Central memory CD4-positive, alpha-beta T cell (primary cell): Measurements from ENCODE around the gene CHST13.

Experiments
- DNase-seq: peaks from one replicate; pipeline ENCODE4 v3.0.0; 2022

The CHST13 gene

DNA sequence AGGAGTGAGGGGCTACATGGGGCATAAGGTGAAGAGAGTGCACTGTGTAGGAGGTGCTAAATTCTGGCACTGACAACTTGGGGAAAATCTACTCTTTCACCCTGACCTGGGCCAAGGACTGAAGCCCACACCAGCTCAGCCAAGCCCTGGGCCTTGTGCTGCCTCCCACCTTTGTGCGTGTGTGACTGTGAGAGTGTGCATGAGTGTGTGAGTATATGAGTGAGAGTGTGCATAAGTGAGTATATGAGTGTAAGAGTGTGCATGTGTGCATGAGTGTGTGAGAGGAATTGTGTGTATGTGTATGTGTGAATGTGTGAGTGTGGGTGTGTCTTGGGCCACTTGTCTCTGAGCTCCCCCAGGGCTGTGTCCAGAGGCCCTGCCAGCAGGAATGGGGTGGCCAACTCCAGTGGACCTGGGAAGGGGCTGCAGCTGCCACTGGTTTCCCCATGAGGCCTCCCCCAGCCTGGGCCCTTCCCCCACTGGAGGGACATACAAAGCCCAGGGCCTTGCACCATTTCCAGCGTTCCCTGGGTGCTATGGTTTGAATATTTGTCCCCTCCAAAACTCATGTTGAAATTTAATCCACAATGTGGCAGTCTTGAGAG lies 19.6 kb downstream of the CHST13 start:
- no peak for DNase-seq

GRCh38 chr3:126544596-126545281 lies 20.8 kb downstream of the CHST13 start:
- DNase-seq: no peak

DNA sequence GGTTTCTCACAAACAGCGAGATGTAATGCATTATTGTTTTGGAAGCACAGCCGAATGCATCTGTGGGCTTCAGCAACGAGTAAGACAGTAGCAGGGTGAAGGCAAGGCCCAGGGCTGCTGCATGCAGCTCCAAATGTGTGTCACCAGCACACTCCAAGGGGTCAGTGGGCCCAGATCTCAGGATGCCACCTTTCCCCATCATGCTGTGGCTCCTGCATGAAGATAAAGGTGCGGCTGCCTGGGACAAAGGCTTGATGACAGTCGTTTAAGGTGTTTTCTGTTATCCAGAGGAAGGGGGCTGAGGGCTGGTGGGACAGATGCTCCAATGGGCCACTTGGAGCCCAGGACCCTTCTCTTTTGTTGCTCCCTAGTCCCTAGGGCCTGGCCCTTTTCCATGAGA lies 21.6 kb downstream of the CHST13 start:
- no peak for DNase-seq

DNA sequence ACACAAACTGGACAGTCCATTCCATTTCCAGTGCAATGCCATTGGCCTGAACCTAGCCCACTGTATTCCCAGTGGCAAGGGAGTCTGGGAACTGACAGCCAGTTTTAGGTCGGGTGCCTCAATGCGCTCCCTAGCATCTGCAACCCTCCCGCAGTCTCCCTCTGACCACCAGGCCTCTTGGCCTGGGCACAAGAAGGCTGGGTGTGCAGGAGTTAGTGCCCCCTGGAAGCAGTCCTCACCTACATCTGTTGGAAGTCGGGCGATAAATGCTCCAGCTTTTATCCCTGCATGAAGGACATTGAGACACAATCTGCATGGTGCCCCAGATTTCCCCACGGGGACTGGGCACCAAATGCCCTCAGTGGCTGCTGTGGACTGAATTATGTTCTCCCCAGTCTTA lies 22.1 kb downstream of the CHST13 start:
- no peak for DNase-seq

- DNase-seq: no peak
Observed at GRCh38 chr3:126546549-126547239, 22.7 kb downstream of the CHST13 start.

DNA sequence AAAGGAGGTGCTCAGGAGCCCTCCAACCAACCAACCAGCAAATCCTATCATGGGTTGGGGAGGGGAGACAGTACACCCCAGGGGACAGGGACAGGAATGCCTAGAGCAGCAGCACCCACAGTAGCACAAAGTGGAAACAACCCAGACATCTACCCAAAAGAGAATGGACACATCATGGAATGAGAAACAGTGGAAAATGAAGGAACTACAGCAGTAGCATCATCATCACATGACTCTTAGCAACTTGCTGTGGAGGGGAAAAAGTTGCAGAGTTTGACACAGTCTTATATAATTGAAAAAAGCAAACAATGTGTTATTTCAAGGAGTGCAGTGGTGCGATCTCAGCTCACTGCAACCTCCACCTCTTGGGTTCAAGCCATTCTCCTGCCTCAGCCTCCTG lies 23.8 kb downstream of the CHST13 start:
- DNase-seq: no peak

- no peak for DNase-seq
Observed at GRCh38 chr3:126548556-126549466, 24.9 kb downstream of the CHST13 start.

DNA sequence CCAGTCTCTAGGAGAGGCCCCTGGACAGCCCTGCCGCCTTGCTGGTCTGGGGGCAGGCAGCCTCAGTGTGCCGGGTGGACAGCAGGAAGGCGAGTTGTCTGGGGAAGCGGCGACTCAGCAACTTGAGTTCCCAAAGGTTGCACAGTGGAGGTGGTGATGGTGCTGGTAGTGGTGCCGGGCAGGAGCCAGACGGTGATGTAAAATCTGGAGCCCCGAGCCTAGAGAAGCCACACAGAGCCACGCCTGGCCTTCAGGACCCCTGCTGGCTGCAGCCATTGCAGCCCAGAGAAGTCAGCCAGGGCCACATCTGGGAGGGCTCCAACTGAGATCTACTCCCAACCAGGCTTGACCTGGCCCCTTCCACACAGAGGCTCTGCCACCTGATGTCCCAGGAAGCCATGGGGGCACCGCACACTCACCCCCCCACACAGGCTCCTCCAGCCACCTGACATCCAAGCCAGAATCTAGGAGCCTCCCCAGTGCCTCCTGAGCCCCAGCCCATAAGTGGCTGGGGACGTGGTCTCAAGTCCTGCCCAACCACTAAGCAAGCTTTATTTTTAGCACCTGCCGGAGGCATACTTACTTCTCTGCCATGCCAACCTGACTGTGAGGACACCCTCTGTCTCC lies 26.0 kb downstream of the CHST13 start:
- DNase-seq: no peak

GRCh38 chr3:126550488-126551051 lies 26.6 kb downstream of the CHST13 start:
- DNase-seq: no peak

DNA sequence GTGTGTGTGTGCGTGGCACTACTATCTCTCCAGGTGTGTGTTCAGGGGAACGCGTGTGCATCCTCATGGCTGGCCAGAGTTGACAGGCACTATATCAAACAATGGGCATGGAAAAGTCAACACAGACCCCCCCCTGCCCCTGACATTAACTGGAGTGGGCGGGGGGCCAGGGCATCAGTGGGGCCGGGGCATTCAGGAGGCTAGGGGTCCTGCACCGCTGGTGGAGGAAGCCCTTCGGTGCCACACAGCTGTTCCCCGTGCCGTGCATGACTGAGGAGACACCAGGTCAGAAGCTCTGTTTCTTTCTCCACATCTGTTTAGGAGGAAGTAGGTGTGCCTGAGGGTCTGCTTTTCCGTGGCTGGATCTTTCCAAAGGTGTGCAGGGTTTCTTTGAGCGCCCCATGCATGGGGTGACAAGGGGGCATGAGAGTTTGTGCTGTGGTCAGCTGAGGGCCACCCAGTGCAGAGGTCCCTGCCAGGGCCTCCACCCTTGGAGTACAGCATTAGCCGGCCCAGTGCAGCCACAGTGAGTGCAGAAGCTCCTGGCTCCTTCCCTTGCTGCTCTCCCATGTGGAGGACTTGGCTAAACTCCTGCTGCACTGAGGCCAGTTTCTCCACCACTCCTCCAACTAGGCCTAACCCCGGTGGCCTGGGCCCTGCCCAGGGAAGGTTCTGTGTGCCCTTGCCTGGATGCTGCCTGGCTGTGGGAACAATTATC lies 27.3 kb downstream of the CHST13 start:
- DNase-seq: no peak

DNA sequence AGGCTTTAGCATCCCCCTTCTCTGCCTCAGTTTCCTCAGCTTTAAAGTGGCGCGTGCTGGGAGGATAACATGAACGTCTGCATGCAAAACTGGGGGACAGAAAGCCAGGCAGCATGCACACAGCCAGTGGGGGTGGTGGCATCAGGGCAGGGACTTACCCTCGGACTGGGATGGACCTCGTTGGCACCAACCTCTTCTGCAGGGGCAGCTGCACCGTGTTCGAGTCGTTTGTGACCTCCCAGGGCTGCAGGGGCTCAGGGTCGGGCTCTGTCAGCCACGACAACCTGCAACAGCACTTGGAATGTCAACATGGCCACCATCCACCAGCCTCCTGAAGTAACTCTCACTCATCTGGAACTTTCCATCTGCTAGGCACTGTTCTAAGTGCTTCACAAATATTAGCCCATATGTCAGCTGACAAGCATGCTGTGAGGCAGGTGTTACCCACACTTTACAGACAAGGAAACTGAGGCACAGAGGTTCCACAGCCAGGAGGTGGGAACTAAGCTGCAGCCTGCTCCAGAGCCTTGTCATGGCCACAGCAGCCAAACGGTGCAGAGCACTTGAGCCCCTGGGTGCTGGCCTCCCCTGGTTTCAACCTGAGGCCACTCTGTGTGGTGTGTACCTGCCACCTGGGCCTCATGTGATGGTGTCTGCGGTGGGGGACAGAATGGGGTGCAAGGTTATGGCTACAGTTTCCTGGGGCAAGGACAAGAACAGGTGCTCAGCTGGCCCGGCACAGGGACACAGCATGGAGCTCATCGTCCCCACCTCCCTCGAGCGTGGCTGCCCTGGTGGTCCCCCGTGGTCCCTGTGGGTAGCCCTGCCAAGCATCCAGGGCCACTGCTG lies 28.1 kb downstream of the CHST13 start:
- DNase-seq: no peak

GRCh38 chr3:126552688-126553283 lies 28.8 kb downstream of the CHST13 start:
- DNase-seq: no peak

- no peak for DNase-seq
Observed at GRCh38 chr3:126553284-126554084, 29.5 kb downstream of the CHST13 start.

GRCh38 chr3:126554560-126555525 lies 30.9 kb downstream of the CHST13 start:
- DNase-seq: no peak

DNA sequence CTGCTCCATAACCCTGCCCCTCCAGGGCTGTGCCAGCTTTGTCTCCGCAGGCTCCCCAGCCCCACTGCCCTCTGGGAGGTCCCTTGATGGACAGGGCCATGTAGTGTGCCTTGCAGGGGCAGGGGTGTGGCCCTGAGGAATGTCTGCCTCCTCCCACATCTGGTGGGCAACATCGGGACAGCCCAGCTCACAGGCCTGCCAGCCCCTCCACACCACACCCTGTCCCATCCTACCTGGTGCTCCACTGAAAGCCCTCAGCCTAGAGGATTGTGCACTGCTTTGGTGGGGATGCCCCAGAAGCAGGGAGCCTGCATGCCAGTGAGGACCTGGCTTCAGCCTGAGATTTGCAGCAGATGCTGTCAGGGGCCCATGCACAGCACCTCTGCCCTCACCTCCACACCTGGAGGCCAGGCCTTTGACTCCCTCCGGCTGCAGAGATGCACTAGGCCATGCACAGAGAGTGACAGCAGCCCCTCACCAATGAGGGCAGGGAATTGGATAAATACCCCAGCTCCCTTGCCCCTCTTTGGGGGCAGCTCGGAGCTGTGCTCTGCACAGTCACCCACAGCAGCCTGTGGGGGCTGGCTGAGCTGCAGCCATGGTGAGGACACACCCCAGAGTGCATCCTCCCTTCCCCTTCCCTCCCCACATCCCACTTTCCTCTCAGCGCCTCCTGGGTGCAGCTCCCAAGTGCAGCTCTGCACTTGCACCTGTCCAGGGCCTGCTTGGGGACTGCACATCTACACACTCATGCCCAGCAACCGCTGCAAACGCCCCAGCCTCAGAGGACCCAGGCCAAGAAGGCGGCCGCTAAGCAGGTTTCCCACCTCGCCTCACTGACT lies 32.1 kb downstream of the CHST13 start:
- DNase-seq: no peak

DNA sequence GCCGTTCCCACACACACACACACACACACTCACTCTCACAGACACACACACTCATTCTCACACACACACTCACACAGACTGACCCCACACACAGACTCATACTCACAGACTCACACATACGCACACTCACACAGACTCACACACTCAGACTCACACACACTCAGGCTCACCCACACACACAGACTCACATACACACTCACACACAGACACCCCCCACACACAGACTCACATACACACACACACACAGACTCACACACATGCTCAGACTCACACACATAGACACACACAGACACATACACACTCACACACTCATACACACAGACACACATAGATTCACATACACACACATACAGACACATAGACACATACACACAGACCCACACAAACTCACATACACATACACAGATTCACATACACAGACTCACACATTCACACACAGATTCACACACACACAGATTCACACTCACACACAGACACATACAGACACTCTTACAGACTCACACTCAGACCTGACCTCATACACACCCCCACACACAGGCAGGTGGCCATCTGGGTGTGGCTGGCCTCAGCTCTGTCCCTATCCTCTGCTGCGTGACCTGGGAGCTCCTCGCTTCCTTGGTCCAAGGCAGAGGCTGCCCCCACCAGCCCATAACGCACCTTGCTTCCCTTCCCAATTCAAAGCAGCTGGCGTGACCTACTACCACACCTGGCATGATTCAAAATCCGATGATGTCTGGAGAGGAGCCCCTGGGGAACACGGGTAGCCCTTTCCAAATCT lies 32.9 kb downstream of the CHST13 start:
- no peak for DNase-seq
